Posterior vena cava (tissue), 2 donors: Measurements from ENCODE around the gene AMFR. TPM values are rescaled to one million over a fixed set of nuclear protein-coding genes. Genes with fewer than 3 reads are reported as not detected.
"Not testable (repeated sequence)": the region's sequence is repeated elsewhere in the genome, so short reads cannot be mapped to it uniquely, and the experiment has no call there.

Source experiments
- DNase-seq: peaks from one replicate; pipeline ENCODE4 v3.0.0-alpha.2; 2020; ENCODE audit warnings: low spot score
- intact Hi-C, 2 donors: fragments of 100-400 bp; cut with DNase I; formaldehyde crosslinking; loops; one replicate each; pipeline versions ENCODE4 v1.14.1 to v1.14.2; 2022 to 2023
- total RNA-seq, 2 donors: library from RNA; stranded (reverse); fragmentation: NEBNext Ultra II Directional; extraction: Animal tissue kit (Norgen Biotek cat#: 25700); gene quantifications; one replicate each; pipeline ENCODE4 v1.2.1, GENCODE V29; 2021
- donor health status: DM: yes; HTN: yes; CAD: no.
- donor health status: DM: yes; HTN: yes; CAD: no.

AMFR gene
- total RNA-seq, 2 donors from 2014 or later, result 102 to 116 TPM

GRCh38 chr16:56401482-56401881 lies 23.9 kb downstream of the AMFR start:
- DNase-seq, result no peak
- intact Hi-C loops, result no loop called here

- no peak for DNase-seq
- intact Hi-C loops, result no loop called here
Measured at GRCh38 chr16:56400458-56400857, 24.9 kb downstream of the AMFR start.

- intact Hi-C loops, result no loop called here
- DNase-seq, result no peak
Measured at GRCh38 chr16:56399486-56399885, 25.9 kb downstream of the AMFR start.

GRCh38 chr16:56399047-56399446 lies 26.3 kb downstream of the AMFR start:
- no peak for DNase-seq
- intact Hi-C loops, result no loop called here

- intact Hi-C loops, result not testable (repeated sequence)
Measured at GRCh38 chr16:56396724-56397123, 28.6 kb downstream of the AMFR start.

GRCh38 chr16:56389554-56389953 lies 35.8 kb downstream of the AMFR start:
- intact Hi-C loops, result no loop called here
- no peak for DNase-seq

More at GRCh38 chr16:56396724-56397123, 28.6 kb downstream of the AMFR start:
- not testable (repeated sequence) for DNase-seq

- no peak for DNase-seq
- intact Hi-C loops, result no loop called here
Measured at GRCh38 chr16:56388209-56388608, 37.1 kb downstream of the AMFR start.

GRCh38 chr16:56387396-56387795 lies 37.9 kb downstream of the AMFR start:
- no peak for DNase-seq
- intact Hi-C loops, result no loop called here

GRCh38 chr16:56384074-56384721 lies 41.1 kb downstream of the AMFR start:
- intact Hi-C loops, result loop anchor here in 1 of 2 donors (5.0 kb wide), 1 partner anchor 1898 kb away; no protein-coding TSS in a partner anchor
- DNase-seq, result no peak

- intact Hi-C loops, result loop anchor here in 1 of 2 donors (5.0 kb wide), 1 partner anchor 1899 kb away; no protein-coding TSS in a partner anchor
- DNase-seq, result no peak
Measured at GRCh38 chr16:56382901-56383355, 42.4 kb downstream of the AMFR start.

GRCh38 chr16:56382459-56382858 lies 42.9 kb downstream of the AMFR start:
- intact Hi-C loops, result loop anchor here in 1 of 2 donors (5.0 kb wide), 1 partner anchor 1900 kb away; no protein-coding TSS in a partner anchor
- no peak for DNase-seq

GRCh38 chr16:56380778-56381485 lies 44.4 kb downstream of the AMFR start:
- intact Hi-C loops, result loop anchor here in 1 of 2 donors (5.0 kb wide), 1 partner anchor 1901 kb away; no protein-coding TSS in a partner anchor
- not testable (repeated sequence) for DNase-seq

GRCh38 chr16:56379044-56379443 lies 46.3 kb downstream of the AMFR start:
- intact Hi-C loops, DNase-seq: not testable (repeated sequence)

GRCh38 chr16:56375792-56376191 lies 49.6 kb downstream of the AMFR start:
- intact Hi-C loops, DNase-seq: not testable (repeated sequence)

- intact Hi-C loops, result no loop called here
- no peak for DNase-seq
Measured at GRCh38 chr16:56373003-56373402, 52.3 kb downstream of the AMFR start.

GRCh38 chr16:56372013-56372634 lies 53.2 kb downstream of the AMFR start:
- intact Hi-C loops, result no loop called here
- DNase-seq, result no peak

- intact Hi-C loops, result no loop called here
- DNase-seq, result no peak
Measured at GRCh38 chr16:56371660-56371937, 53.7 kb downstream of the AMFR start.

- no peak for DNase-seq
- intact Hi-C loops, result no loop called here
Measured at GRCh38 chr16:56370875-56371659, 54.3 kb downstream of the AMFR start.

- DNase-seq, result no peak
- intact Hi-C loops, result no loop called here
Measured at GRCh38 chr16:56370185-56370874, 55.0 kb downstream of the AMFR start.
